ENCODE data around the gene RFX4. TPM values are rescaled to one million over a fixed set of nuclear protein-coding genes. Genes with fewer than 3 reads are reported as not detected.

The RFX4 gene
- polyA plus RNA-seq, 2 of the 4 experiments (the other 2 are of a cell fraction): not detected

GRCh38 chr12:106714926-106715325, 132.1 kb downstream of the RFX4 start:
- CTCF ChIA-PET: interaction anchor here (1.9 kb wide), 1 partner anchor 10 kb away, joined by 5 read pairs; no protein-coding TSS in a partner anchor
- H3K4me2 ChIP-seq: no peak overlapping the region
- ATAC-seq (no peak), FAIRE-seq (no peak), DNase-seq (ENCODE audit: low read depth in 1 of 2, low spot score in 1 of 2) (no peak)
- no peaks in the 10 kb centered on the region for H3K9me3 ChIP-seq
- WGBS (ENCODE audit: missing lambda C conversion rate): 79% methylated on average over 3 of the region's 3 CpGs
- H3K4me1 ChIP-seq: no peaks in the 10 kb centered on the region
- POLR2A ChIA-PET: no interaction called here
- no peak overlapping the region for H3K27ac ChIP-seq
- H3K4me3 ChIP-seq: no peak overlapping the region
- no peak for TF ChIP-seq REST (IDR thresholded peaks at IDR 0.05)
- TF ChIP-seq CHD4 (IDR thresholded peaks at IDR 0.05; ENCODE audit: borderline replicate concordance): no peak
- TF ChIP-seq GATA3 (IDR thresholded peaks at IDR 0.05; ENCODE audit: borderline replicate concordance): no peak
- no peak for TF ChIP-seq TFCP2L1 (CRISPR knock-in tag; IDR thresholded peaks at IDR 0.05)
- TF ChIP-seq EP300 (IDR thresholded peaks at IDR 0.05): no peak
- no peak for TF ChIP-seq FOSL2 (IDR thresholded peaks at IDR 0.05)
- TF ChIP-seq FOSL2 (CRISPR knock-in tag; IDR thresholded peaks at IDR 0.05): no peak
- TF ChIP-seq MAFK (IDR thresholded peaks at IDR 0.05; ENCODE audit: partially characterized antibody): no peak
- TF ChIP-seq MAX (IDR thresholded peaks at IDR 0.05): no peak
- TF ChIP-seq, protein P1, sequence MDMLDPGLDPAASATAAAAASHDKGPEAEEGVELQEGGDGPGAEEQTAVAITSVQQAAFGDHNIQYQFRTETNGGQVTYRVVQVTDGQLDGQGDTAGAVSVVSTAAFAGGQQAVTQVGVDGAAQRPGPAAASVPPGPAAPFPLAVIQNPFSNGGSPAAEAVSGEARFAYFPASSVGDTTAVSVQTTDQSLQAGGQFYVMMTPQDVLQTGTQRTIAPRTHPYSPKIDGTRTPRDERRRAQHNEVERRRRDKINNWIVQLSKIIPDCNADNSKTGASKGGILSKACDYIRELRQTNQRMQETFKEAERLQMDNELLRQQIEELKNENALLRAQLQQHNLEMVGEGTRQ (IDR thresholded peaks at IDR 0.05): no peak
- no peak for TF ChIP-seq CHD2 (IDR thresholded peaks at IDR 0.05; ENCODE audit: low read length, partially characterized antibody)
- TF ChIP-seq, protein P2, sequence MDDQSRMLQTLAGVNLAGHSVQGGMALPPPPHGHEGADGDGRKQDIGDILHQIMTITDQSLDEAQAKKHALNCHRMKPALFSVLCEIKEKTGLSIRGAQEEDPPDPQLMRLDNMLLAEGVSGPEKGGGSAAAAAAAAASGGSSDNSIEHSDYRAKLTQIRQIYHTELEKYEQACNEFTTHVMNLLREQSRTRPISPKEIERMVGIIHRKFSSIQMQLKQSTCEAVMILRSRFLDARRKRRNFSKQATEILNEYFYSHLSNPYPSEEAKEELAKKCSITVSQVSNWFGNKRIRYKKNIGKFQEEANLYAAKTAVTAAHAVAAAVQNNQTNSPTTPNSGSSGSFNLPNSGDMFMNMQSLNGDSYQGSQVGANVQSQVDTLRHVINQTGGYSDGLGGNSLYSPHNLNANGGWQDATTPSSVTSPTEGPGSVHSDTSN (IDR thresholded peaks at IDR 0.05): no peak
- TF ChIP-seq TP53 (CRISPR knock-in tag; IDR thresholded peaks at IDR 0.05): no peak
- TF ChIP-seq, protein P3, sequence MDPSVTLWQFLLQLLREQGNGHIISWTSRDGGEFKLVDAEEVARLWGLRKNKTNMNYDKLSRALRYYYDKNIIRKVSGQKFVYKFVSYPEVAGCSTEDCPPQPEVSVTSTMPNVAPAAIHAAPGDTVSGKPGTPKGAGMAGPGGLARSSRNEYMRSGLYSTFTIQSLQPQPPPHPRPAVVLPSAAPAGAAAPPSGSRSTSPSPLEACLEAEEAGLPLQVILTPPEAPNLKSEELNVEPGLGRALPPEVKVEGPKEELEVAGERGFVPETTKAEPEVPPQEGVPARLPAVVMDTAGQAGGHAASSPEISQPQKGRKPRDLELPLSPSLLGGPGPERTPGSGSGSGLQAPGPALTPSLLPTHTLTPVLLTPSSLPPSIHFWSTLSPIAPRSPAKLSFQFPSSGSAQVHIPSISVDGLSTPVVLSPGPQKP (IDR thresholded peaks at IDR 0.05; ENCODE audit: low read depth, low read length): no peak
- TF ChIP-seq PHF8 (IDR thresholded peaks at IDR 0.05; ENCODE audit: borderline replicate concordance, low read depth): no peak
- no peak for TF ChIP-seq KDM1A (IDR thresholded peaks at IDR 0.05; ENCODE audit: low read depth)

- POLR2A ChIA-PET: no interaction called here
- ATAC-seq (no peak), DNase-seq (ENCODE audit: low read depth in 1 of 2, low spot score in 1 of 2) (no peak), FAIRE-seq (no peak)
- Histone ChIP-seq H3K9me3 (no peaks in the 10 kb centered on the region), H3K4me2 (no peak overlapping the region), H3K27ac (no peak overlapping the region), H3K4me1 (no peaks in the 10 kb centered on the region), H3K4me3 (no peak overlapping the region)
- WGBS (ENCODE audit: missing lambda C conversion rate): 28% methylated on average over 4 of the region's 4 CpGs
- CTCF ChIA-PET: interaction anchor here (1.3 to 1.9 kb wide), 2 partner anchors 11 to 24 kb away, joined by 3 to 5 read pairs; no protein-coding TSS in a partner anchor
- TF ChIP-seq HOXA7 (CRISPR knock-in tag; IDR thresholded peaks at IDR 0.05) (no peak), HEYL (CRISPR knock-in tag; IDR thresholded peaks at IDR 0.05) (no peak), CBX8 (IDR thresholded peaks at IDR 0.05) (no peak), ZFP36 (IDR thresholded peaks at IDR 0.05; ENCODE audit: borderline replicate concordance, partially characterized antibody) (no peak), ZSCAN20 (CRISPR knock-in tag; IDR thresholded peaks at IDR 0.05) (no peak), EP300 (IDR thresholded peaks at IDR 0.05) (no peak), RAD21 (conservative IDR thresholded peaks at IDR 0.05 in 1 of 2, IDR thresholded peaks at IDR 0.05 in 1 of 2) (no peak), ZC3H11A (IDR thresholded peaks at IDR 0.05) (no peak), HOXB5 (CRISPR knock-in tag; IDR thresholded peaks at IDR 0.05) (no peak), NFE2L2 (conservative IDR thresholded peaks at IDR 0.05; ENCODE audit: low read length) (no peak)
- TF ChIP-seq, protein P3 (IDR thresholded peaks at IDR 0.05; ENCODE audit: low read depth, low read length): no peak
These were observed 132.8 kb downstream of the RFX4 start for GRCh38 chr12:106715582-106715981.

All from A549 (cell line).